Subcutaneous abdominal adipose tissue (tissue), 5 donors: ENCODE data around the gene SLC35F4.
"Not testable (repeated sequence)": the region's sequence is repeated elsewhere in the genome, so short reads cannot be mapped to it uniquely, and the experiment has no call there.

Source experiments
- H3K27ac ChIP-seq: one replicate; pipeline ENCODE4 v1.7.0; 2013; ENCODE audit warnings: low read depth, mild to moderate bottlenecking, inconsistent platforms, low read length, moderate library complexity
- H3K27me3 ChIP-seq, 5 donors: one replicate each; pipeline ENCODE4 v1.7.0; 2013; ENCODE audit warnings: low read length in 5 of 5, inconsistent platforms in 1 of 5; ENCODE audit not compliant: control insufficient read depth in 5 of 5, insufficient read depth in 4 of 5
- H3K36me3 ChIP-seq, 5 donors: one replicate each; pipeline ENCODE4 v1.7.0; 2013; ENCODE audit warnings: low read length in 5 of 5; ENCODE audit not compliant: control insufficient read depth in 5 of 5, insufficient read depth in 5 of 5
- H3K4me1 ChIP-seq, 5 donors: one replicate each; pipeline ENCODE4 v1.7.0; 2013; ENCODE audit warnings: low read length in 5 of 5, mild to moderate bottlenecking in 3 of 5, moderate library complexity in 1 of 5; ENCODE audit not compliant: control insufficient read depth in 5 of 5, insufficient read depth in 5 of 5
- H3K4me3 ChIP-seq, 5 donors: one replicate each; pipeline ENCODE4 v1.7.0; 2013; ENCODE audit warnings: low read length in 5 of 5, low read depth in 1 of 5
- H3K9ac ChIP-seq, 5 donors: one replicate each; pipeline ENCODE4 v1.7.0; 2013; ENCODE audit warnings: low read length in 5 of 5, mild to moderate bottlenecking in 4 of 5, moderate library complexity in 3 of 5
- H3K9me3 ChIP-seq, 5 donors: one replicate each; pipeline ENCODE4 v1.7.0; 2013; ENCODE audit warnings: low read length in 5 of 5; ENCODE audit not compliant: control insufficient read depth in 5 of 5
- donor health status: healthy.
- donor health status: healthy.
- donor health status: healthy.
- donor health status: healthy.
- donor health status: healthy.

The SLC35F4 gene

DNA sequence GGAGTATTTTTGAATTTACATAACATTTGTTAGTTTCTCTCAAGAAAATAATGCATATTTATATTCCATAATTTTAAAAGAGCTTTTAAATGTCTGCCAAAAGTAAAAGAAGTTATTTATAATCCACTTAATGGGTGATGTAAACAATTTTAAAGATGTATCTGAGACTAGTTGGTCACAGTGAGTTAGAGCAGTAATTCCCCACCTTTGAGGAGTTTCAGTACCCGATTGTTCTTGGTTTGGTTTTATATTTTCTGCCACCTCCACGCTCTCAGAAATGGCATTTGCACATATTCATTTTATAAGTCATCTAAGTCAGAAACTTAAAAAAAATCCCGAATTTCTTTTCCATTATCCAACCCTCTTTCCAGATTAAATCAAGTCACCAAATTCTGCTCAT lies 153.2 kb downstream of the SLC35F4 start:
- H3K4me3 ChIP-seq: no peak overlapping the region
- peaks cover 0 to 11% (median 0%) of the 10 kb centered on the region in 5 donors for H3K9me3 ChIP-seq
- no peak overlapping the region for H3K9ac ChIP-seq
- no peaks in the 10 kb centered on the region for H3K4me1 ChIP-seq
- H3K36me3 ChIP-seq: no peaks in the 10 kb centered on the region
- H3K27me3 ChIP-seq: peaks cover 0 to 2% (median 0%) of the 10 kb centered on the region in 5 donors
- no peak overlapping the region for H3K27ac ChIP-seq

DNA sequence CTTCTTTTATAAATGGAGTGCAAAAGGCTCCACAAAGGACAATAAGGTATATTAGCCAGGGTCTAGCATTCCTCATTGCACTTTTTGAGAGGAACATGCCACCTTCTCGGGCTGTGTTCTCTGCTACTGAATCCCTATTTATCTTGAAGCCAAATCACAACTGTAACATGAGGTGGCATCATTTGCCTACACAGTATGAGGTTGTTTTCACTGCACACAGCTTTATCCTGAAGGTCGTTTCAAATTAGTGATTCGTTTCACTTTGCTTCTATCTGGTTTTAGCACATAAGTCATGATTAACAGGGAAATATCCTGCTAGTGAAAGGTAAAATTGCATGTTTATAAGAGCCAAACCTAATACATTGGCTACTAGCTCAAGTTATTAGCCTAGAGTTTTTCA lies 153.8 kb downstream of the SLC35F4 start:
- H3K27me3 ChIP-seq: peaks cover 0 to 2% (median 0%) of the 10 kb centered on the region in 5 donors
- H3K4me3 ChIP-seq: no peak overlapping the region
- H3K4me1 ChIP-seq: no peaks in the 10 kb centered on the region
- H3K9me3 ChIP-seq: peaks cover 0 to 11% (median 0%) of the 10 kb centered on the region in 5 donors
- no peak overlapping the region for H3K9ac ChIP-seq
- H3K36me3 ChIP-seq: no peaks in the 10 kb centered on the region
- H3K27ac ChIP-seq: no peak overlapping the region

DNA sequence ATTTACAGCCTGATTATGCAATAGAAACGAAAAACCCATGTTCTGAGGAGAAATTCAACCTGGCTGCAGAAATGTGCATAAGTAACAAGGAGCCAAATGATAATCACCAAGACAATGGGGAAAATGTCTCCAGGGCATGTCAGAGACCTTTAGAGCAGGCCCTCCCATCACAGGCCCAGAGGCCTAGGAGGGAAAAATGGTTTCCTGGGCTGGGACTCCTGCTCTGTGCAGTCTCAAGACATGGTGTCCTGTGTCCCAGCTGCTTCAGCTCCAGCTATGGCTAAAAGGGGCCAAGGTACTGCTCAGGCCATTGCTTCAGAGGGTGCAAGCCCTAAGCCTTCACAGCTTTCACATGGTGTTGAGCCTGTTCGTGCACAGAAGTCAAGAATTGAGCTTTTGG lies 156.0 kb downstream of the SLC35F4 start:
- Histone ChIP-seq H3K27me3 (peaks cover 0 to 2% (median 0%) of the 10 kb centered on the region in 5 donors), H3K27ac (no peak overlapping the region), H3K9me3 (peaks cover 0 to 11% (median 0%) of the 10 kb centered on the region in 5 donors), H3K36me3 (no peaks in the 10 kb centered on the region), H3K4me1 (no peaks in the 10 kb centered on the region), H3K4me3 (no peak overlapping the region), H3K9ac (no peak overlapping the region)

DNA sequence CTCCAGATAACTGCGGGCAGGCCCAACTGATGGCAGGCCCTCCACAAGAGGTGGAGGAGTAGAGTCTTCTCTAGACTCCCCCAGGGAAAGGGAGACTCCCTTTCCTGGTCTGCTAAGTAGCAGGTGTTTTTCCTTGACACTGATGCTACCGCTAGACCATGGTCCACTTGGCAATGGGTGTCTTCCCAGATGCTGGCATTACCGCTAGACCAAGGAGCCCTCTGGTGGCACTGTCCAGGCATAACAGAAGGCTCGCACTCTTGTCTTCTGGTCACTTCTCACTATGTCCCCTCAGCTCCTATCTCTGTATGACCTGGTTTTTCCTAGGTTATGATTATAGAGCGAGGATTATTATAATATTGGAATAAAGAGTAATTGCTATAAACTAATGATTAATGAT lies 156.8 kb downstream of the SLC35F4 start:
- not testable (repeated sequence) for H3K4me1 ChIP-seq, H3K4me3 ChIP-seq, H3K27ac ChIP-seq, H3K36me3 ChIP-seq, H3K9ac ChIP-seq, H3K27me3 ChIP-seq
- peaks cover 0 to 11% (median 0%) of the 10 kb centered on the region in 5 donors for H3K9me3 ChIP-seq

DNA sequence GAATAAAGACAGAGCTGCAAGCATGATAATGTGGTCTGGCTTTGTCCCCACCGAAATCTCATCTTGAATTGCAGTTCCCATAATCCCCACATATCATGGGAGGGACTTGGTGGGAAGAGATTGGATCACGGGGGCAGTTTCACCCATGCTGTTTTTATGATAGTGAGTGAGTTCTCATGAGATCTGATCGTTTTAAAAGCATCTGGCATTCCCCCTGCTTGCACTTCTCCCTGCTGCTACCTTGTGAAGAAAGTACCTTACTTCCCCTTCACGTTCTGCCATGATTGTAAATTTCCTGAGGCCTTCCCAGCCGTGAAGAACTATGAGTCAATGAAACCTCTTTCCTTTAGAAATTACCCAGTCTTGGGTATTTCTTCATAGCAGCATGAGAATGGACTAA lies 158.7 kb downstream of the SLC35F4 start:
- Histone ChIP-seq H3K4me1 (no peaks in the 10 kb centered on the region), H3K27me3 (peaks cover 0 to 2% (median 0%) of the 10 kb centered on the region in 5 donors), H3K27ac (no peak overlapping the region), H3K4me3 (no peak overlapping the region), H3K36me3 (no peaks in the 10 kb centered on the region), H3K9me3 (peaks cover 0 to 11% (median 0%) of the 10 kb centered on the region in 5 donors), H3K9ac (no peak overlapping the region)

DNA sequence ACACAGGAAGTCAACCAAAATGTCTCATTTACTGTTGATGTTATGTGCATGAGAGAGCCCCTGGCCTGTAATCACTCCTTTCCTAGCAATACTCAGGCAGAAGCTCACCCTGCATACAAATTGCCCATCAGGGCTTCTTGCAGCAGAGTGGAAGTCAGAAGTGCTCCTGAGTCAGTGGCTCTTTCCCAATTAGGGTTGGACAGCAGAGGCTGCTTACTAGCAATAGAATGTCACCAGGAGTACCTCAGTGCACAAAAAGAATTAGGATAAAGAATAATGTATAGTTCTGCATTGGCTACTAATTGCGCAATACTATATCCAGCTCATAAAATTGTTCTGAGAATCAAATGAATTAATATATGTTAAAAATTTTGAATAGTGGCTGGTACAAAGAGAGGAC lies 161.1 kb downstream of the SLC35F4 start:
- Histone ChIP-seq H3K9me3 (peaks cover 0 to 4% (median 0%) of the 10 kb centered on the region in 5 donors), H3K27me3 (no peaks in the 10 kb centered on the region), H3K9ac (no peak overlapping the region), H3K4me3 (no peak overlapping the region), H3K27ac (no peak overlapping the region), H3K36me3 (no peaks in the 10 kb centered on the region), H3K4me1 (no peaks in the 10 kb centered on the region)

DNA sequence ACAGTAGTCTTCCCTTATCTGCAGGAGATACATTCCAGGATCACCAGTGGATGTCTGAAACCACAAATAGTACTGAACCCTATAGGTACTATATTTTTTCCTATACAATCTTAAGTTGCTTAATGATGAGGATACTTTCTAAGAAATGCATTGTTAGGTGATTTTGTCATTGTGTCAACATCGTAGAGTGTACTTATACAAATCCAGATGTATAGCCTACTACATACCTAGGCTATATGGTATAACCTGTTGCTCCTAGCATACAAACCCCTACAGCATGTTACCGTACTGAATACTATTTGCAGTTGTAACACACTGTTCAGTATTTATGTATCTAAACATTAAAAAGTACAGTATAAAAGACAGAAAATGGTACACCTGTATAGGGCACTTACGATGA lies 165.9 kb downstream of the SLC35F4 start:
- Histone ChIP-seq H3K9me3 (no peaks in the 10 kb centered on the region), H3K9ac (no peak overlapping the region), H3K27ac (no peak overlapping the region), H3K27me3 (no peaks in the 10 kb centered on the region), H3K36me3 (no peaks in the 10 kb centered on the region), H3K4me1 (no peaks in the 10 kb centered on the region), H3K4me3 (no peak overlapping the region)

DNA sequence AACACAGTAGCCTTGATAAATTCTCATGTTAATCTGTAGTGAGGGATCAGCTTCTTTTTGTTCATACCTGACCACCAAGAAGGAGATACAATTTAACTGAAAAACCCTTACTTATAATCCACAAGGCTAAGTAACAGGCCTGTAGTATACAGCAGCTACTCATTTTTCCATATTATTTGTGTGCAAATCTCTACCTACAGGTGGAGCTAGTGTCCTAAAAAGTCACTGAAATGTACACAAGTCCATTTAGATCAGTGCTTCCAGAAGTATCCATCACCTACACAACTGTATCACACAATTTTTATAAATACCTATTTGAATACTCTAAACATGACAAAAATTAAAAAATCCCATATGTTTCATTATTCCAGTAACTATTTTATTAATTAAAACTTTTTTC lies 173.2 kb downstream of the SLC35F4 start:
- Histone ChIP-seq H3K36me3 (no peaks in the 10 kb centered on the region), H3K4me3 (no peak overlapping the region), H3K9ac (no peak overlapping the region), H3K27me3 (no peaks in the 10 kb centered on the region), H3K27ac (no peak overlapping the region), H3K4me1 (no peaks in the 10 kb centered on the region), H3K9me3 (no peaks in the 10 kb centered on the region)

DNA sequence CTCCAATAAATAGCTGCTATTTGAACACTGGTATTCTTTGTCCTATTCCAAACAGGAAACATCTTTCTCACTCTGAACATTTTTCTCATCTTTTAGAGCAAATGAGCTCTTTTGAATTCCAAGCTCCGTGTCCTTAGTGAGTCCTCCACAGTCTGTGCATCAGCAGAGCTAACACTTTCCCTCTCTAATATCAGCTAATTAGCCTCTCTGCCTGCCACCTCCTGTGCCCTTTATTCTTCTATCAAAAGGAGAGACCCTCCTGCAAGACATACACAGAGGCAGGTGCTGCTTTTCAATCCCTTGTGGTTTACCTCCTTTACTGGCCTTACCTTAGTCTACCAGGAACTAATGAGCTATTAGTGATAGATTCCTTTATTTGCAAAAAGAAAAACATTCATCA lies 178.5 kb downstream of the SLC35F4 start:
- Histone ChIP-seq H3K4me1 (no peaks in the 10 kb centered on the region), H3K9ac (no peak overlapping the region), H3K9me3 (no peaks in the 10 kb centered on the region)

DNA sequence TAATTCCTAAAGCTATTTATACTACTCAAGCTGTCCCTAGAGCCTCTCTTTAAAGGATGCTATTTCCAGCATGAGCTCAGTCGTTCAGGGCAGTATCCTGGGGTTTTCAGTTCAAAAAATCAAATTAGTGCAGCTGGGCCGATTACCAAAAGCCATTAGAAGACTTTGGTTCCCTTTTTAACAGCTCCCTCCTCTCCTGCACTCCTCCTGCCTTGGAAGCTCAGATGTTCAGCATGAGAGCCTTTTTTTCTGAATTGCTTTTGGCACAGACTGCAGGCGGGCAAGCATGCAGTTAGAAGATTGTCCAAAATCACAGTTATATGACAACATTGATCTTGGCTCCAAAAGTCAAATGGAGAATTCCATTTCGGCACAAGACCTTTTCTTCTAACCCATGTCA lies 179.6 kb downstream of the SLC35F4 start:
- Histone ChIP-seq H3K4me3 (no peak overlapping the region), H3K9ac (no peak overlapping the region), H3K27me3 (no peaks in the 10 kb centered on the region), H3K9me3 (no peaks in the 10 kb centered on the region), H3K4me1 (no peaks in the 10 kb centered on the region), H3K36me3 (no peaks in the 10 kb centered on the region), H3K27ac (no peak overlapping the region)

More for the DNA sequence above, 178.5 kb downstream of the SLC35F4 start:
- no peak overlapping the region for H3K4me3 ChIP-seq
- H3K36me3 ChIP-seq: no peaks in the 10 kb centered on the region
- no peak overlapping the region for H3K27ac ChIP-seq
- H3K27me3 ChIP-seq: no peaks in the 10 kb centered on the region

DNA sequence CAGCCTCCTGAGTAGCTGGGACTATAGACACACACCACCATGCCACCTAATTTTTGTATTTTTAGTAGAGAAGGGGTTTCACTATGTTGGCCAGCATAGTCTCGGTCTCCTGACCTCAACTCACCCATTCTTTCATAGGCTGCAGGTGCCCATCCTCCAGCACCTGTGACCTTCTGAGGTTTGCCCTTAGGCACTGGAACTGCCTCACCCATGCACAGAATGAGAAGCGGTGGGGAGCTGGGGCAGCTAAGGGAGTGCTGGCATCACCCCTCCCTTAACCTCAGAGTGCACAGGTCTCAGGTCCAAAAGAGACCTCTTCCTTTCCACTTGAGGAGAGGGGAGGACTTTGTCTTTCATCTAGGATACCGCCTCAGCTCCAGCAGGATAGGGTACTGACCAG lies 194.9 kb downstream of the SLC35F4 start:
- no peaks in the 10 kb centered on the region for H3K36me3 ChIP-seq
- H3K4me3 ChIP-seq: no peak overlapping the region
- H3K9ac ChIP-seq: no peak overlapping the region
- H3K9me3 ChIP-seq: peaks cover 0 to 1% (median 0%) of the 10 kb centered on the region in 5 donors
- no peak overlapping the region for H3K27ac ChIP-seq
- H3K27me3 ChIP-seq: no peaks in the 10 kb centered on the region
- H3K4me1 ChIP-seq: no peaks in the 10 kb centered on the region
